IMR-90 (cell line): Measurements from ENCODE around the gene CCDC152. TPM values are rescaled to one million over a fixed set of nuclear protein-coding genes. Genes with fewer than 3 reads are reported as not detected.

Source experiments
- ATAC-seq: fragments of 200-7000 bp; cut with Tn5 transposase; 2 replicates; pipeline ENCODE4 v1.9.1; 2020; ENCODE audit warnings: low read depth, mild to moderate bottlenecking, moderate library complexity
- BruUV-seq: library from RNA; stranded (reverse); fragments of 400-500 nt; replicated peaks from 2 replicates; lab custom pipeline; 2021; lab: Mats Ljungman, UMichigan
- CTCF ChIA-PET: fragments of 300-600 bp; formaldehyde crosslinking; extraction: SDS; loops from one replicate; lab custom pipeline; 2021; ENCODE audit warnings: antibody characterized with exemption; lab: Yijun Ruan, JAX
- POLR2A ChIA-PET: fragments of 300-600 bp; sonication (Branson Sonifier 250); formaldehyde crosslinking; loops from one replicate; lab custom pipeline; 2022; ENCODE audit warnings: antibody characterized with exemption; ENCODE audit not compliant: unreplicated experiment; lab: Charles Lee
- DNase-seq: peaks from one replicate; pipeline ENCODE4 v3.0.0; 2013
- H2AFZ ChIP-seq: replicated peaks from 2 replicates; pipeline ENCODE3; 2013; ENCODE audit warnings: low read length, mild to moderate bottlenecking; ENCODE audit not compliant: poor library complexity
- H2AK5ac ChIP-seq: 2 replicates; pipeline ENCODE4 v1.6.1; 2013; ENCODE audit warnings: low read depth, low read length, inconsistent platforms
- H2AK9ac ChIP-seq: replicated peaks from 2 replicates; pipeline ENCODE3; 2013; ENCODE audit warnings: mild to moderate bottlenecking, low read depth, low read length, moderate library complexity; ENCODE audit not compliant: poor library complexity
- H2BK120ac ChIP-seq: 2 replicates; pipeline ENCODE4 v1.6.1; 2013; ENCODE audit warnings: low read depth, low read length, inconsistent platforms
- H2BK15ac ChIP-seq: 3 replicates; pipeline ENCODE4 v1.6.1; 2013; ENCODE audit warnings: low read depth, low read length, inconsistent platforms
- H2BK20ac ChIP-seq: 2 replicates; pipeline ENCODE4 v1.6.1; 2013; ENCODE audit warnings: low read depth, mild to moderate bottlenecking, inconsistent platforms, low read length, moderate library complexity
- H2BK5ac ChIP-seq: 2 replicates; pipeline ENCODE4 v1.6.1; 2013; ENCODE audit warnings: mild to moderate bottlenecking, low read depth, low read length, inconsistent platforms; ENCODE audit not compliant: poor library complexity, severe bottlenecking
- H3K14ac ChIP-seq: replicated peaks from 2 replicates; pipeline ENCODE4 v1.6.1; 2013; ENCODE audit warnings: low read depth, low read length, inconsistent platforms
- H3K18ac ChIP-seq: 2 replicates; pipeline ENCODE4 v1.6.1; 2013; ENCODE audit warnings: low read depth, low read length, control low read depth
- H3K23ac ChIP-seq: 2 replicates; pipeline ENCODE4 v1.6.1; 2013; ENCODE audit warnings: low read depth, low read length, inconsistent platforms
- H3K27ac ChIP-seq: 2 replicates; pipeline ENCODE4 v1.5.1; 2013; ENCODE audit warnings: mild to moderate bottlenecking, control low read depth, low read length; ENCODE audit not compliant: insufficient read depth
- H3K27me3 ChIP-seq: 2 replicates; pipeline ENCODE4 v1.6.1; 2013; ENCODE audit warnings: low read length; ENCODE audit not compliant: control insufficient read depth, insufficient read depth
- H3K36me3 ChIP-seq: 2 replicates; pipeline ENCODE4 v1.6.1; 2013; ENCODE audit warnings: low read length, mixed read lengths; ENCODE audit not compliant: control insufficient read depth, insufficient read depth
- H3K4ac ChIP-seq: 2 replicates; pipeline ENCODE4 v1.6.1; 2013; ENCODE audit warnings: low read depth, low read length, inconsistent platforms
- H3K4me1 ChIP-seq: 2 replicates; pipeline ENCODE4 v1.6.1; 2013; ENCODE audit warnings: low read length, mixed read lengths; ENCODE audit not compliant: control insufficient read depth, insufficient read depth
- H3K4me2 ChIP-seq: 2 replicates; pipeline ENCODE4 v1.6.1; 2013; ENCODE audit warnings: low read depth, mild to moderate bottlenecking, control low read depth, low read length, moderate library complexity
- H3K4me3 ChIP-seq: 2 replicates; pipeline ENCODE4 v1.5.1; 2013; ENCODE audit warnings: low read depth, mild to moderate bottlenecking, control low read depth, low read length, moderate library complexity; ENCODE audit not compliant: insufficient read depth
- H3K56ac ChIP-seq: 2 replicates; pipeline ENCODE4 v1.6.1; 2013; ENCODE audit warnings: low read length, inconsistent platforms; ENCODE audit not compliant: insufficient read depth; ENCODE audit errors: extremely low read depth
- H3K79me1 ChIP-seq, 2 experiments: 2 replicates each; pipeline ENCODE4 v1.6.1; 2013; ENCODE audit warnings: low read length in 2 of 2, inconsistent platforms in 1 of 2, low read depth in 1 of 2
- H3K9ac ChIP-seq: 2 replicates; pipeline ENCODE4 v1.6.1; 2013; ENCODE audit warnings: low read depth, low read length, control low read depth
- H3K9me1 ChIP-seq: 2 replicates; pipeline ENCODE4 v1.6.1; 2013; ENCODE audit warnings: low read length, inconsistent platforms; ENCODE audit not compliant: insufficient read depth
- H3K9me3 ChIP-seq: 2 replicates; pipeline ENCODE4 v1.6.1; 2013; ENCODE audit warnings: low read length; ENCODE audit not compliant: control insufficient read depth, insufficient read depth
- H4K20me1 ChIP-seq: 2 replicates; pipeline ENCODE4 v1.6.1; 2013; ENCODE audit warnings: low read length, inconsistent platforms; ENCODE audit not compliant: insufficient read depth
- H4K5ac ChIP-seq: 2 replicates; pipeline ENCODE4 v1.6.1; 2013; ENCODE audit warnings: mild to moderate bottlenecking, low read depth, low read length, control low read depth
- H4K8ac ChIP-seq, 2 experiments: 2 replicates each; pipeline ENCODE4 v1.6.1; 2013; ENCODE audit warnings: low read depth in 2 of 2, low read length in 2 of 2, control low read depth in 1 of 2, inconsistent platforms in 1 of 2
- H4K91ac ChIP-seq: 2 replicates; pipeline ENCODE4 v1.6.1; 2013; ENCODE audit warnings: low read depth, low read length, inconsistent platforms; ENCODE audit not compliant: insufficient read depth
- CHD1 ChIP-seq: IDR thresholded peaks from 2 replicates; pipeline ENCODE4 v1.6.1; 2012; ENCODE audit warnings: low read depth, low read length, improper control_type of control experiment
- FOS ChIP-seq: fragments of 150-350 bp; IDR thresholded peaks from 2 replicates; pipeline ENCODE4 v1.6.1; 2016; ENCODE audit warnings: low read depth, low read length
- MAFK ChIP-seq: IDR thresholded peaks from 2 replicates; pipeline ENCODE4 v1.6.1; 2012; ENCODE audit warnings: low read depth, low read length, improper control_type of control experiment
- MXI1 ChIP-seq: IDR thresholded peaks from 2 replicates; pipeline ENCODE4 v1.6.1; 2012; ENCODE audit warnings: low read depth, mild to moderate bottlenecking, low read length, moderate library complexity, borderline replicate concordance
- POLR2A ChIP-seq: IDR thresholded peaks from 2 replicates; pipeline ENCODE4 v1.6.1; 2012; ENCODE audit warnings: mild to moderate bottlenecking, low read depth, low read length
- RFX5 ChIP-seq: IDR thresholded peaks from 2 replicates; pipeline ENCODE4 v1.8.0; 2012; ENCODE audit warnings: low read depth, mild to moderate bottlenecking, low read length, moderate library complexity
- WGBS, 2 experiments: methylation state at CpG; one replicate each; pipeline versions ENCODE4 v1.1.5 to v1.1.7; 2013; ENCODE audit warnings: missing lambda C conversion rate in 2 of 2; ENCODE audit not compliant: insufficient read length in 1 of 2; ENCODE audit errors: extremely low coverage in 2 of 2; 5-methylcytosine and 5-hydroxymethylcytosine counted together
- dilution Hi-C: fragments of 300-500 bp; cut with HindIII; formaldehyde crosslinking; loops from one replicate; pipeline ENCODE4 v1.14.3; 2018; ENCODE audit warnings: low sequenced_read_pairs; ENCODE audit not compliant: unreplicated experiment
- in situ Hi-C: fragments of 300-500 bp; cut with MboI; formaldehyde crosslinking; loops from 3 replicates; pipeline ENCODE4 v1.14.3; 2019; ENCODE audit warnings: low sequenced_read_pairs, inconsistent platforms, mixed read lengths
- intact Hi-C: fragments of 100-400 bp; cut with micrococcal nuclease; formaldehyde crosslinking; loops from 2 replicates; pipeline ENCODE4 v1.10.0; 2022
- polyA plus RNA-seq, 3 experiments: library from polyadenylated mRNA; depleted of rRNA; stranded (reverse); fragments of >200 nt; gene quantifications; 2 replicates each; pipeline ENCODE4 v1.2.3, GENCODE V29; 2012; ENCODE audit warnings: low replicate concordance in 1 of 3
- total RNA-seq: library from RNA; depleted of rRNA; stranded (reverse); fragments of >200 nt; gene quantifications from 2 replicates; pipeline ENCODE4 v1.2.3, GENCODE V29; 2012
- TF ChIP-seq, protein P1 (sequence below): fragments of 150-350 bp; IDR thresholded peaks from 2 replicates; pipeline ENCODE4 v1.6.1; 2016; ENCODE audit warnings: low read depth, mild to moderate bottlenecking, low read length, moderate library complexity, borderline replicate concordance
- TF ChIP-seq, protein P2 (sequence below): fragments of 150-350 bp; IDR thresholded peaks from 2 replicates; pipeline ENCODE4 v1.6.1; 2017; ENCODE audit warnings: mild to moderate bottlenecking, antibody characterized with exemption, low read length, low read depth
- TF ChIP-seq, protein P3 (sequence below): conservative IDR thresholded peaks from 2 replicates; pipeline ENCODE4 v1.5.1; 2012; ENCODE audit warnings: mild to moderate bottlenecking, low read depth, low read length, improper control_type of control experiment

CCDC152 gene
- total and polyA plus RNA-seq, 2 of the 4 experiments (the other 2 are of a cell fraction) = 0.87 to 0.90 TPM

DNA sequence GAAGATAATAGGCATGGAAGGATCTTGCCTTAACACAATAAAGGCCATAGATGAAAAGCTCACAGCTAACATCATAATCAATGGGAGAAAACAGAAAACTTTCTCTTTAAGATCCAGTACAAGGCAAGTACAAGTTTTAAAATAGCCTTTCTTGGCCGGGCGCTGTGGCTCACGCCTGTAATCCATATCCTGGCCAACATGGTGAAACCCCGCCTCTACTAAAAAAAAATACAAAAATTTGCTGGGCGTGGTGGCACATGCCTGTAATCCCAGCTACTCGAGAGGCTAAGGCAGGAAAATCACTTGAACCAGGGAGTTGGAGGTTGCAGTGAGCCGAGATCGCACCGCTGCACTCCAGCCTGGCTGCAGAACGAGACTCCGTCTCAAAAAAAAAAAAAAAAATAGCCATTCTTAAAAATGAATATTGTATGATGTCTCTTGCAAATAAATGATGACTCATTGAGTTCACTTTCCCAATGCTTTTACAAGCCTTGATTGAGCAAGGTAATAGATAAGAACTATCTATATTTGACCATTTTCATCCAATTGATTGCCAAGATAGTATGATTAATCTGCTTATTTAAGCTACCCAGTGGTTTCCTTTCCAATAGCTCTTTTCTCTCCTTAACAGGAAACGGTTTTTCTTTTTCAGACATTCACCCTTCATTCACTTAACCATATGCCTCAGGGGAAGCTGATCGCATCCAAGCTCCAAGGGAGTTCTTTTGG is 15.8 kb downstream of the CCDC152 start (continued):
- TF ChIP-seq, protein P1, sequence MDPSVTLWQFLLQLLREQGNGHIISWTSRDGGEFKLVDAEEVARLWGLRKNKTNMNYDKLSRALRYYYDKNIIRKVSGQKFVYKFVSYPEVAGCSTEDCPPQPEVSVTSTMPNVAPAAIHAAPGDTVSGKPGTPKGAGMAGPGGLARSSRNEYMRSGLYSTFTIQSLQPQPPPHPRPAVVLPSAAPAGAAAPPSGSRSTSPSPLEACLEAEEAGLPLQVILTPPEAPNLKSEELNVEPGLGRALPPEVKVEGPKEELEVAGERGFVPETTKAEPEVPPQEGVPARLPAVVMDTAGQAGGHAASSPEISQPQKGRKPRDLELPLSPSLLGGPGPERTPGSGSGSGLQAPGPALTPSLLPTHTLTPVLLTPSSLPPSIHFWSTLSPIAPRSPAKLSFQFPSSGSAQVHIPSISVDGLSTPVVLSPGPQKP = no peak

DNA sequence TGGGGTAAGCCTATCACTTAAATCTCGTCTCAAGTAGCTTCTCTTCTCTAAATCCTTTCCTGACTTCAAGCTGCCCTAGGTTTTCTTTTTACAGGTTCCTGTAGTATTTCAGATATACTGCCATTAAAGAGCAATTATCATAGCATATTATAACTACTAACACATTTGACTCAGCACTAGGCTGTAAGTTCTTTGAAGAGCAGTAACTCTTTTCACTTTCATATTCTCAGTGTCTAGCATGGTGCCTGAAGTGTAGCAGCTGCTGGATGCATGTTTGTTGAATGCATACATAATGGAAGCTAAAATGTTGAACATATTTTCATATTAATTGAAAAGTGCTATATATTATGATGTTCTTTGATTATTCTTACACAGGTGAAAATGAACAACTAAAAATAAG is 22.5 kb downstream of the CCDC152 start:
- Histone ChIP-seq H3K4me2 (no peak overlapping the region), H4K8ac (no peak overlapping the region), H3K9me3 (no peaks in the 10 kb centered on the region), H2BK5ac (no peak overlapping the region), H3K14ac (no peak overlapping the region), H3K18ac (no peak overlapping the region), H3K4me1 (no peaks in the 10 kb centered on the region), H3K79me1 (no peaks in the 10 kb centered on the region), H3K9me1 (no peaks in the 10 kb centered on the region), H3K23ac (no peak overlapping the region), H2BK120ac (no peak overlapping the region), H3K27me3 (no peaks in the 10 kb centered on the region), H3K56ac (no peak overlapping the region), H4K5ac (no peak overlapping the region), H2AK5ac (no peak overlapping the region), H3K9ac (no peak overlapping the region), H2AK9ac (no peak overlapping the region), H2BK15ac (no peak overlapping the region), H2BK20ac (no peak overlapping the region), H3K4ac (no peak overlapping the region), H3K27ac (no peak overlapping the region), H3K4me3 (no peak overlapping the region), H3K36me3 (no peaks in the 10 kb centered on the region), H4K20me1 (no peaks in the 10 kb centered on the region), H2AFZ (no peak overlapping the region), H4K91ac (no peak overlapping the region)
- no peak for ATAC-seq
- intact Hi-C loops (no loop called here), in situ Hi-C loops (no loop called here), dilution Hi-C loops (no loop called here)
- BruUV-seq = no TSS peak
- POLR2A ChIA-PET = no interaction called here
- DNase-seq = no peak
- no CpG with 5 or more reads among the region's 1 CpG for WGBS, 2 experiments
- CTCF ChIA-PET = no interaction called here
- TF ChIP-seq MXI1 (no peak), MAFK (no peak), RFX5 (no peak), POLR2A (no peak), CHD1 (no peak), FOS (no peak)
- TF ChIP-seq, protein P2, sequence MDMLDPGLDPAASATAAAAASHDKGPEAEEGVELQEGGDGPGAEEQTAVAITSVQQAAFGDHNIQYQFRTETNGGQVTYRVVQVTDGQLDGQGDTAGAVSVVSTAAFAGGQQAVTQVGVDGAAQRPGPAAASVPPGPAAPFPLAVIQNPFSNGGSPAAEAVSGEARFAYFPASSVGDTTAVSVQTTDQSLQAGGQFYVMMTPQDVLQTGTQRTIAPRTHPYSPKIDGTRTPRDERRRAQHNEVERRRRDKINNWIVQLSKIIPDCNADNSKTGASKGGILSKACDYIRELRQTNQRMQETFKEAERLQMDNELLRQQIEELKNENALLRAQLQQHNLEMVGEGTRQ = no peak
- TF ChIP-seq, protein P3, sequence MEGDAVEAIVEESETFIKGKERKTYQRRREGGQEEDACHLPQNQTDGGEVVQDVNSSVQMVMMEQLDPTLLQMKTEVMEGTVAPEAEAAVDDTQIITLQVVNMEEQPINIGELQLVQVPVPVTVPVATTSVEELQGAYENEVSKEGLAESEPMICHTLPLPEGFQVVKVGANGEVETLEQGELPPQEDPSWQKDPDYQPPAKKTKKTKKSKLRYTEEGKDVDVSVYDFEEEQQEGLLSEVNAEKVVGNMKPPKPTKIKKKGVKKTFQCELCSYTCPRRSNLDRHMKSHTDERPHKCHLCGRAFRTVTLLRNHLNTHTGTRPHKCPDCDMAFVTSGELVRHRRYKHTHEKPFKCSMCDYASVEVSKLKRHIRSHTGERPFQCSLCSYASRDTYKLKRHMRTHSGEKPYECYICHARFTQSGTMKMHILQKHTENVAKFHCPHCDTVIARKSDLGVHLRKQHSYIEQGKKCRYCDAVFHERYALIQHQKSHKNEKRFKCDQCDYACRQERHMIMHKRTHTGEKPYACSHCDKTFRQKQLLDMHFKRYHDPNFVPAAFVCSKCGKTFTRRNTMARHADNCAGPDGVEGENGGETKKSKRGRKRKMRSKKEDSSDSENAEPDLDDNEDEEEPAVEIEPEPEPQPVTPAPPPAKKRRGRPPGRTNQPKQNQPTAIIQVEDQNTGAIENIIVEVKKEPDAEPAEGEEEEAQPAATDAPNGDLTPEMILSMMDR = no peak
- TF ChIP-seq, protein P1 = no peak
